HEK293 (cell line): ENCODE data around the gene SLC26A5.
A peak's percentile ranks its signal among the peaks of the same experiment; 100 is the strongest.

ENCODE experiments used
- CTCF ChIP-seq: fragments of 450-650 bp; formaldehyde crosslinking; IDR thresholded peaks from 2 replicates; pipeline ENCODE4 v1.5.1; 2016; ENCODE audit warnings: missing biosample characterization, missing genetic modification characterization
- EGR2 ChIP-seq: fragments of 450-650 bp; formaldehyde crosslinking; IDR thresholded peaks from 2 replicates; pipeline ENCODE4 v1.5.1; 2016; ENCODE audit warnings: low read depth, missing biosample characterization, missing genetic modification characterization
- GLI4 ChIP-seq: fragments of 450-650 bp; formaldehyde crosslinking; IDR thresholded peaks from 2 replicates; pipeline ENCODE4 v1.5.1; 2016; ENCODE audit warnings: missing biosample characterization, missing genetic modification characterization
- MEIS1 ChIP-seq: sonication (generic); formaldehyde crosslinking; IDR thresholded peaks from 2 replicates; pipeline ENCODE4 v1.8.1; 2022; ENCODE audit warnings: missing genetic modification reagents, mild to moderate bottlenecking, borderline replicate concordance
- PRDM1 ChIP-seq: fragments of 450-650 bp; formaldehyde crosslinking; IDR thresholded peaks from 2 replicates; pipeline ENCODE4; 2016; ENCODE audit warnings: missing biosample characterization, missing genetic modification characterization
- PRDM10 ChIP-seq: fragments of 450-650 bp; formaldehyde crosslinking; IDR thresholded peaks from 2 replicates; pipeline ENCODE4 v1.5.1; 2016; ENCODE audit warnings: missing biosample characterization, missing genetic modification characterization
- ZNF146 ChIP-seq: fragments of 450-650 bp; formaldehyde crosslinking; IDR thresholded peaks from 2 replicates; pipeline ENCODE4 v1.5.1; 2016; ENCODE audit warnings: missing biosample characterization, missing genetic modification characterization
- ZNF274 ChIP-seq, 2 experiments: fragments of 200-500 bp in 1 of 2; fragments of 450-650 bp in 1 of 2; sonication (Bioruptor generic) in 1 of 2; formaldehyde crosslinking in 1 of 2; IDR thresholded peaks; 2 replicates each; pipeline versions ENCODE4 v1.5.1 to v1.6.1; 2014 to 2016; ENCODE audit warnings: borderline replicate concordance in 1 of 2, inconsistent platforms in 1 of 2, low read length in 1 of 2, missing biosample characterization in 1 of 2, missing genetic modification characterization in 1 of 2
- ZNF311 ChIP-seq: fragments of 450-650 bp; formaldehyde crosslinking; IDR thresholded peaks from 2 replicates; pipeline ENCODE4 v1.5.1; 2017; ENCODE audit warnings: missing biosample characterization, missing genetic modification characterization, borderline replicate concordance
- ZNF510 ChIP-seq: fragments of 450-650 bp; formaldehyde crosslinking; IDR thresholded peaks from 2 replicates; pipeline ENCODE4 v1.5.1; 2018; ENCODE audit warnings: mild to moderate bottlenecking, missing genetic modification characterization, missing biosample characterization; ENCODE audit not compliant: insufficient replicate concordance
- ZNF843 ChIP-seq: fragments of 450-650 bp; formaldehyde crosslinking; IDR thresholded peaks from 2 replicates; pipeline ENCODE4 v1.5.1; 2016; ENCODE audit warnings: missing biosample characterization, missing genetic modification characterization
- ZSCAN30 ChIP-seq: fragments of 450-650 bp; IDR thresholded peaks from 2 replicates; pipeline ENCODE4 v1.5.1; 2018; ENCODE audit warnings: missing biosample characterization, mild to moderate bottlenecking, missing genetic modification characterization, moderate library complexity
- ZSCAN4 ChIP-seq: fragments of 450-650 bp; formaldehyde crosslinking; IDR thresholded peaks from 2 replicates; pipeline ENCODE4 v1.5.1; 2017; ENCODE audit warnings: missing biosample characterization, missing genetic modification characterization
- ZSCAN5A ChIP-seq: fragments of 450-650 bp; formaldehyde crosslinking; IDR thresholded peaks from 2 replicates; pipeline ENCODE4 v1.5.1; 2016; ENCODE audit warnings: missing biosample characterization, missing genetic modification characterization

GRCh38 chr7:103466814-103467213 is 20.8 kb upstream of the SLC26A5 start:
- TF ChIP-seq CTCF (tag by site-specific recombination) (no peak), ZSCAN4 (tag by site-specific recombination) (no peak), EGR2 (peak; percentile 16; the same call in 1 of the 2 replicates), MEIS1 (CRISPR knock-in tag) (no peak), ZNF510 (tag by site-specific recombination) (no peak), ZNF146 (no peak), ZNF843 (tag by site-specific recombination) (no peak), PRDM1 (no peak), ZNF274 (IDR thresholded peaks at IDR 0.05; ENCODE audit: low read length) (no peak), ZNF274 (tag by site-specific recombination; IDR thresholded peaks at IDR 0.05; ENCODE audit: borderline replicate concordance) (no peak), ZNF311 (tag by site-specific recombination) (no peak), ZSCAN5A (no peak), GLI4 (tag by site-specific recombination) (no peak), PRDM10 (tag by site-specific recombination) (no peak), ZSCAN30 (tag by site-specific recombination) (no peak)
